GM12875 (cell line): ENCODE data around the gene UVSSA.
A peak's percentile ranks its signal among the peaks of the same experiment; 100 is the strongest.

Experiments used
- H3K4me3 ChIP-seq: one replicate; pipeline ENCODE4 v1.5.1; 2011; ENCODE audit warnings: low read depth, low read length, control low read depth
- CTCF ChIP-seq: IDR thresholded peaks from 2 replicates; pipeline ENCODE4 v1.5.1; 2011; ENCODE audit warnings: low read depth, mild to moderate bottlenecking, control low read depth, inconsistent platforms, low read length, moderate library complexity, borderline replicate concordance; ENCODE audit not compliant: insufficient read depth

Gene UVSSA

GRCh38 chr4:1348746-1349145 lies 1.7 kb downstream of the UVSSA start:
- no peak for TF ChIP-seq CTCF
- no peak overlapping the region for H3K4me3 ChIP-seq

GRCh38 chr4:1349359-1350168 lies 2.6 kb downstream of the UVSSA start:
- no peak for TF ChIP-seq CTCF
- H3K4me3 ChIP-seq, result no peak overlapping the region

- no peak for TF ChIP-seq CTCF
- no peak overlapping the region for H3K4me3 ChIP-seq
Measured at GRCh38 chr4:1350169-1350520, 3.1 kb downstream of the UVSSA start.

- TF ChIP-seq CTCF, result peak; percentile 97
Measured at GRCh38 chr4:1351854-1352566, 5.0 kb downstream of the UVSSA start.

GRCh38 chr4:1352567-1352900 lies 5.5 kb downstream of the UVSSA start:
- no peak for TF ChIP-seq CTCF
- no peak overlapping the region for H3K4me3 ChIP-seq

More at GRCh38 chr4:1351854-1352566, 5.0 kb downstream of the UVSSA start:
- H3K4me3 ChIP-seq, result no peak overlapping the region

GRCh38 chr4:1353186-1354055 lies 6.4 kb downstream of the UVSSA start:
- TF ChIP-seq CTCF, result no peak
- H3K4me3 ChIP-seq, result no peak overlapping the region
